GM23338 (cell line): ENCODE data around the gene EXD3. TPM values are rescaled to one million over a fixed set of nuclear protein-coding genes. Genes with fewer than 3 reads are reported as not detected.

Source experiments
- ATAC-seq: fragments of 200-7000 bp; cut with Tn5 transposase; 3 replicates; pipeline ENCODE4 v1.9.1; 2020
- DNase-seq: peaks from one replicate; pipeline ENCODE4 v3.0.0-alpha.2; 2015; ENCODE audit warnings: low spot score
- H2AFZ ChIP-seq: fragments of 200-600 bp; sonication (generic); 2 replicates; pipeline ENCODE4 v1.8.0; 2016; ENCODE audit warnings: antibody characterized with exemption, mild to moderate bottlenecking, moderate library complexity
- H3F3A ChIP-seq: fragments of 200-600 bp; sonication (generic); replicated peaks from 2 replicates; pipeline ENCODE4 v1.8.0; 2017; ENCODE audit warnings: antibody characterized with exemption, mixed run types, low read depth
- H3K27ac ChIP-seq: fragments of 200-600 bp; sonication (generic); 2 replicates; pipeline ENCODE4 v1.6.1; 2016; ENCODE audit warnings: low read depth
- H3K27me3 ChIP-seq: fragments of 200-600 bp; sonication (generic); 2 replicates; pipeline ENCODE4 v1.8.0; 2016; ENCODE audit warnings: mild to moderate bottlenecking, mixed run types, moderate library complexity; ENCODE audit not compliant: insufficient read depth
- H3K36me3 ChIP-seq: fragments of 200-600 bp; sonication (generic); 2 replicates; pipeline ENCODE4 v1.8.0; 2016; ENCODE audit warnings: mild to moderate bottlenecking; ENCODE audit not compliant: insufficient read depth
- H3K4me1 ChIP-seq: fragments of 200-600 bp; sonication (generic); 2 replicates; pipeline ENCODE4 v1.8.0; 2016; ENCODE audit warnings: mild to moderate bottlenecking, moderate library complexity; ENCODE audit not compliant: insufficient read depth
- H3K4me2 ChIP-seq: fragments of 200-600 bp; sonication (generic); 2 replicates; pipeline ENCODE4 v1.7.1; 2017; ENCODE audit warnings: mixed run types
- H3K4me3 ChIP-seq: fragments of 200-600 bp; sonication (generic); 2 replicates; pipeline ENCODE4 v1.6.1; 2016; ENCODE audit warnings: mixed run types
- H3K79me2 ChIP-seq: fragments of 200-600 bp; sonication (generic); replicated peaks from 2 replicates; pipeline ENCODE4 v1.8.0; 2017; ENCODE audit warnings: mild to moderate bottlenecking; ENCODE audit not compliant: insufficient read depth
- H3K9me2 ChIP-seq: fragments of 200-600 bp; sonication (generic); 2 replicates; pipeline ENCODE4 v1.8.0; 2017; ENCODE audit not compliant: insufficient read depth
- H4K20me1 ChIP-seq: fragments of 200-600 bp; sonication (generic); replicated peaks from 2 replicates; pipeline ENCODE4 v1.8.0; 2017; ENCODE audit warnings: mild to moderate bottlenecking; ENCODE audit not compliant: insufficient read depth
- H3K27ac Mint-ChIP-seq: 2 replicates; pipeline ENCODE4 v1.8.0; 2020; ENCODE audit warnings: inconsistent platforms, mild to moderate bottlenecking, moderate library complexity, mixed read lengths
- H3K27me3 Mint-ChIP-seq: 3 replicates; pipeline ENCODE4 v1.8.0; 2022; ENCODE audit warnings: low read depth, mild to moderate bottlenecking, moderate library complexity, mixed read lengths, inconsistent platforms; ENCODE audit not compliant: insufficient read depth, poor library complexity
- H3K36me3 Mint-ChIP-seq: 3 replicates; pipeline ENCODE4 v1.8.0; 2021; ENCODE audit warnings: low read depth, mild to moderate bottlenecking, inconsistent platforms, moderate library complexity, mixed read lengths
- H3K4me1 Mint-ChIP-seq: 3 replicates; pipeline ENCODE4 v1.8.0; 2020; ENCODE audit warnings: mild to moderate bottlenecking, inconsistent platforms, mixed read lengths
- H3K4me3 Mint-ChIP-seq: 3 replicates; pipeline ENCODE4 v1.8.0; 2021; ENCODE audit warnings: moderate library complexity, mild to moderate bottlenecking, inconsistent platforms, mixed read lengths
- H3K9me3 Mint-ChIP-seq: 3 replicates; pipeline ENCODE4 v1.8.0; 2020; ENCODE audit warnings: moderate library complexity, mild to moderate bottlenecking, inconsistent platforms, mixed read lengths
- CREB1 ChIP-seq: fragments of 250-450 bp; sonication (Bioruptor Pico); IDR thresholded peaks from 2 replicates; pipeline ENCODE4 v1.5.0; 2020; ENCODE audit warnings: low read depth, mild to moderate bottlenecking, moderate library complexity
- EZH2 ChIP-seq: fragments of 200-600 bp; sonication (generic); IDR thresholded peaks from one replicate; pipeline ENCODE4 v1.8.0; 2017; ENCODE audit warnings: antibody characterized with exemption, mild to moderate bottlenecking, low read depth; ENCODE audit not compliant: unreplicated experiment
- JUNB ChIP-seq: IDR thresholded peaks from one replicate; pipeline ENCODE4 v1.6.1; 2016; ENCODE audit warnings: antibody characterized with exemption; ENCODE audit not compliant: unreplicated experiment
- NANOG ChIP-seq: IDR thresholded peaks from 2 replicates; pipeline ENCODE4 v1.6.1; 2016; ENCODE audit warnings: antibody characterized with exemption, borderline replicate concordance
- POLR2AphosphoS5 ChIP-seq: IDR thresholded peaks from 2 replicates; pipeline ENCODE4 v1.6.1; 2016; ENCODE audit warnings: antibody characterized with exemption, low read depth
- ZNF114 ChIP-seq: fragments of 250-450 bp; sonication (Bioruptor Pico); IDR thresholded peaks from 2 replicates; pipeline ENCODE4 v1.5.0; 2020; ENCODE audit warnings: mild to moderate bottlenecking, moderate library complexity
- ZNF462 ChIP-seq: fragments of 250-450 bp; sonication (Bioruptor Pico); IDR thresholded peaks from 2 replicates; pipeline ENCODE4 v1.5.0; 2020; ENCODE audit warnings: mild to moderate bottlenecking, moderate library complexity
- polyA plus RNA-seq: library from polyadenylated mRNA; unstranded; fragments of >200 nt; fragmentation: Nextera tagmentation; extraction: Ambion mirVana; gene quantifications from 2 replicates; pipeline ENCODE4 v1.2.1, GENCODE V29; 2016
- total RNA-seq: library from RNA; depleted of rRNA; stranded (reverse); fragments of >200 nt; shearing (Covaris generic); gene quantifications from 2 replicates; pipeline ENCODE4 v1.2.3, GENCODE V29; 2014

The EXD3 gene
- total and polyA plus RNA-seq, 2 experiments from 2014 or later: 3.6 to 9.7 TPM

DNA sequence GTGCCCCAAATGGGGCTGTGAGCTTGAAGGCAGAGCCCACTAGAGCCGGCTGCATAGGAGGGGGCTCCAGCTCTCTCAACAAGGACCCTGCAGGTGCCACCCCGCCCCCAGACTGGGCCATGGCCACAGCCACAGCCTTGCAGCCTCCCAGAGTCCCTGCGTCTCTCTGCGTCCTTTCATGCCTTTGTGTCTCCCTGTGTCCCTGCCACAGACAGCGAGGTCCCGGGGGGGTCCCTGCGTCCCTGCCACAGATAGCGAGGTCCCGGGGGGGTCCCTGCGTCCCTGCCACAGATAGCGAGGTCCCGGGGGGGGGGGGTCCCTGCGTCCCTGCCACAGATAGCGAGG lies 6.6 kb upstream of the EXD3 start:
- H3K4me1 ChIP-seq: no peaks in the 10 kb centered on the region
- peaks cover under 1% of the 10 kb centered on the region; the same call in 1 of the 2 replicates for H3K27me3 ChIP-seq
- ATAC-seq (no peak), DNase-seq (no peak)
- no peaks in the 10 kb centered on the region for H3K36me3 ChIP-seq
- Mint-ChIP-seq H3K4me3 (no peak overlapping the region), H3K9me3 (no peaks in the 10 kb centered on the region), H3K4me1 (no peaks in the 10 kb centered on the region), H3K27me3 (peaks cover 2% of the 10 kb centered on the region), H3K27ac (no peak overlapping the region), H3K36me3 (no peaks in the 10 kb centered on the region)
- H3K27ac ChIP-seq: no peak overlapping the region
- no peaks in the 10 kb centered on the region; the same call in 1 of the 2 replicates for H3F3A ChIP-seq
- H4K20me1 ChIP-seq: no peaks in the 10 kb centered on the region
- H3K9me2 ChIP-seq: no peaks in the 10 kb centered on the region
- TF ChIP-seq JUNB: no peak
- TF ChIP-seq ZNF114 (CRISPR knock-in tag): no peak
- TF ChIP-seq NANOG: no peak
- no peak for TF ChIP-seq EZH2
- no peak for TF ChIP-seq CREB1 (CRISPR knock-in tag)
- no peak for TF ChIP-seq POLR2AphosphoS5
- TF ChIP-seq ZNF462 (CRISPR knock-in tag): no peak
- H3K4me3 ChIP-seq: no peak overlapping the region
- H2AFZ ChIP-seq: no peak overlapping the region
- H3K79me2 ChIP-seq: no peaks in the 10 kb centered on the region
- H3K4me2 ChIP-seq: no peak overlapping the region
